RWPE2 (cell line): ENCODE results near the gene INPP5A.

Experiments used
- ATAC-seq: fragments of 200-7000 bp; cut with Tn5 transposase; 3 replicates; pipeline ENCODE4 v1.9.1; 2021; ENCODE audit warnings: low read depth
- DNase-seq: peaks from one replicate; pipeline ENCODE4 v3.0.0-alpha.2; 2020; ENCODE audit warnings: low spot score
- H3K27ac ChIP-seq: fragments of 450-650 bp; 2 replicates; pipeline ENCODE4 v1.5.1; 2017; ENCODE audit warnings: mild to moderate bottlenecking; ENCODE audit not compliant: poor library complexity, severe bottlenecking
- H3K27me3 ChIP-seq: fragments of 250-450 bp; sonication (Bioruptor Pico); 2 replicates; pipeline ENCODE4 v1.5.1; 2021; ENCODE audit warnings: mild to moderate bottlenecking, moderate library complexity; ENCODE audit not compliant: insufficient read depth, poor library complexity, severe bottlenecking
- H3K36me3 ChIP-seq: fragments of 250-450 bp; sonication (Bioruptor Pico); 2 replicates; pipeline ENCODE4 v1.5.1; 2020; ENCODE audit warnings: low read depth, mild to moderate bottlenecking, moderate library complexity
- H3K4me1 ChIP-seq: fragments of 250-450 bp; sonication (Bioruptor Pico); 2 replicates; pipeline ENCODE4 v1.5.1; 2021; ENCODE audit warnings: mild to moderate bottlenecking, moderate library complexity; ENCODE audit not compliant: insufficient read depth, poor library complexity, severe bottlenecking
- H3K4me3 ChIP-seq: fragments of 250-450 bp; sonication (Bioruptor Pico); 2 replicates; pipeline ENCODE4 v1.5.1; 2021; ENCODE audit warnings: mild to moderate bottlenecking, moderate library complexity; ENCODE audit not compliant: severe bottlenecking
- H3K9me3 ChIP-seq: fragments of 250-450 bp; sonication (Bioruptor Pico); 2 replicates; pipeline ENCODE4 v1.5.1; 2021; ENCODE audit warnings: mild to moderate bottlenecking, moderate library complexity; ENCODE audit not compliant: severe bottlenecking
- TF ChIP-seq, protein P1 (sequence below): fragments of 450-650 bp; IDR thresholded peaks from one replicate; pipeline ENCODE4 v1.5.1; 2017; ENCODE audit warnings: mild to moderate bottlenecking, moderate library complexity; ENCODE audit not compliant: poor library complexity, severe bottlenecking

INPP5A gene

DNA sequence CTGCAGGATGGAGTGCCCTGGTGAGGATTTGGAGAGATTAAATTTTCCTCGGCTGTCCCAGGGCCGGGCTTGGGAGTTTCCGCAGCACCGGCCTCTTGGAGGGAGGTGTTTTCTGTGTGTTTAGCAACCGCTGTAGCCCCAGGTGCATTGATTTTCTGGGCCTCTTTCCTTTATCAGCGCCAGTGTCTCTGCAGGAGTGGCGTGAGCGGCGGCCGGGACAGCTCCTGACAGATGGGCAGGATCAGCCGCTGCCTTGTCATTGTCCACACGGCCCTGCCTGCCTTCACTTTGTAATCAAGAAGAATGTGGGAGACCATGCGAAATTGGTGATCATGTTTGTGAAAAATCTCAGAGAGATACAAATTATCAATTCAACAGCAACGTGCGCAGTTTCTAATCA lies 216.0 kb downstream of the INPP5A start:
- TF ChIP-seq, protein P1, sequence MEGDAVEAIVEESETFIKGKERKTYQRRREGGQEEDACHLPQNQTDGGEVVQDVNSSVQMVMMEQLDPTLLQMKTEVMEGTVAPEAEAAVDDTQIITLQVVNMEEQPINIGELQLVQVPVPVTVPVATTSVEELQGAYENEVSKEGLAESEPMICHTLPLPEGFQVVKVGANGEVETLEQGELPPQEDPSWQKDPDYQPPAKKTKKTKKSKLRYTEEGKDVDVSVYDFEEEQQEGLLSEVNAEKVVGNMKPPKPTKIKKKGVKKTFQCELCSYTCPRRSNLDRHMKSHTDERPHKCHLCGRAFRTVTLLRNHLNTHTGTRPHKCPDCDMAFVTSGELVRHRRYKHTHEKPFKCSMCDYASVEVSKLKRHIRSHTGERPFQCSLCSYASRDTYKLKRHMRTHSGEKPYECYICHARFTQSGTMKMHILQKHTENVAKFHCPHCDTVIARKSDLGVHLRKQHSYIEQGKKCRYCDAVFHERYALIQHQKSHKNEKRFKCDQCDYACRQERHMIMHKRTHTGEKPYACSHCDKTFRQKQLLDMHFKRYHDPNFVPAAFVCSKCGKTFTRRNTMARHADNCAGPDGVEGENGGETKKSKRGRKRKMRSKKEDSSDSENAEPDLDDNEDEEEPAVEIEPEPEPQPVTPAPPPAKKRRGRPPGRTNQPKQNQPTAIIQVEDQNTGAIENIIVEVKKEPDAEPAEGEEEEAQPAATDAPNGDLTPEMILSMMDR = no peak
- no peak for ATAC-seq
- Histone ChIP-seq H3K36me3 (no peaks in the 10 kb centered on the region; the same call in 1 of the 2 replicates), H3K9me3 (no peaks in the 10 kb centered on the region), H3K27me3 (no peaks in the 10 kb centered on the region), H3K27ac (no peak overlapping the region), H3K4me1 (no peaks in the 10 kb centered on the region), H3K4me3 (no peak overlapping the region)
- DNase-seq = no peak

DNA sequence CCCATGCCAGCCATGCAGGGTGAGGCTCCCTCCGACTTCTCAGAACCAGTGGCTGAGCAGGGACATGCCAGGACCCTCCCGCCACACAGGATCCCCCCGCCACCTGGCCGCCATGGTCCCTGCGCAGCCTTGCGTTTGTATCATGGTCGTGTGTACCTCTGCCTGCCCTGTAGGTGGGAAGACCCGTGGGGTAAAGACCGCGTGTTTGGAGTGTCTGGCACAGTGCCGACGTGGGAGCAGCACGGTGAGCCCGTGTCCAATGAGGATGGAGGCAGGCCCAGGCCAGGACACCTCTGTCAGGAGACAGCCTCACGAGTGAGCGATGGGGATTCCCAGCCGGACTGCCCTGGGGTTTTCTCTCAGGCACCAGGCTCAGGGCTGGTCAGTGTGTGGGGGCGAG lies 216.5 kb downstream of the INPP5A start:
- DNase-seq (no peak), ATAC-seq (no peak)
- H3K36me3 ChIP-seq = no peaks in the 10 kb centered on the region; the same call in 1 of the 2 replicates
- H3K27me3 ChIP-seq = no peaks in the 10 kb centered on the region
- TF ChIP-seq, protein P1 = no peak
- no peaks in the 10 kb centered on the region for H3K9me3 ChIP-seq
- H3K4me1 ChIP-seq = no peaks in the 10 kb centered on the region
- H3K27ac ChIP-seq = no peak overlapping the region
- H3K4me3 ChIP-seq = no peak overlapping the region

DNA sequence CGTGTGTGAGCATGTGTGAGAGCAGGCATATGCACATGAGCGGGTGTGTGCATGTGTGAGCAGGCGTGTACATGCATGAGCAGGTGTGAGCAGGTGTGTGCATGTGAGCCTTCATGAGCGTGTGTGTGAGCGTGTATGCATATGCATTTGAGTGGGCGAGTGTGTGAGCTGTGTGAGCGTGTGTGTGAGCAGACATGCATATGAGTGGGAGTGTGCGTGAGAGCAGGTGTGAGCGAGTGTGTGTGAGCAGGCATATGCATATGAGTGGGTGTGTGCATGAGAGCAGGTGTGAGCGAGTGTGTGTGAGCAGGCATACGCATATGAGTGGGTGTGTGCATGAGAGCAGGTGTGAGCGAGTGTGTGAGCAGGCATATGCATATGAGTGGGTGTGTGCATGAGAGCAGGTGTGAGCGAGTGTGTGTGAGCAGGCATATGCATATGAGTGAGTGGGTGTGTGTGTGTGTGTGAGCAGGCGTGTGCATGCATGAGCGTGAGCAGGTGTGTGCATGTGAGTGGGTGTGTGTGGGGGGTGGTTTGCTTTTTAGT lies 217.7 kb downstream of the INPP5A start:
- TF ChIP-seq, protein P1 = no peak
- ATAC-seq (no peak), DNase-seq (no peak)
- no peaks in the 10 kb centered on the region; the same call in 1 of the 2 replicates for H3K36me3 ChIP-seq
- H3K27me3 ChIP-seq = no peaks in the 10 kb centered on the region
- H3K27ac ChIP-seq = no peak overlapping the region
- H3K9me3 ChIP-seq = no peaks in the 10 kb centered on the region
- H3K4me3 ChIP-seq = no peak overlapping the region
- no peaks in the 10 kb centered on the region for H3K4me1 ChIP-seq

DNA sequence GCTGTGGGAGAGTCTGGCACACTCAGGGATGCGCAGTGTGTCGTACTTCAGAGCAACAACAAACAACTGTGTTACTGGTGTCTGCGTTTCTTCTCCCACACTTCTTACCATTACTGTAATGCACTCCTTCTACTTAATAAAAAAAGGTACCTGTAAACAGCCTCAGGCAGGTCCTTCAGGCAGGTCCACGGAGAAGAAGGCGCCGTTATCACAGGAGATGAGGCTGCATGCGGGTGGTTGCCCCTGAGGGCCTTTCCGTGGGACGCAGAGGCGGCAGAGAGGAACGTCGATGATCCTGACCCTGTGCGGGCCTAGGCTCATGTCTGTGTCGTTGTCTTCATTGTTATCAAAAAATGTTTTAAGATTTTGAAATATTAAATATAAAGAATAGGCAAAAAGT lies 219.0 kb downstream of the INPP5A start:
- H3K36me3 ChIP-seq = no peaks in the 10 kb centered on the region
- H3K27me3 ChIP-seq = no peaks in the 10 kb centered on the region
- H3K4me1 ChIP-seq = no peaks in the 10 kb centered on the region
- TF ChIP-seq, protein P1 = no peak
- no peak overlapping the region for H3K27ac ChIP-seq
- ATAC-seq (no peak), DNase-seq (no peak)
- no peaks in the 10 kb centered on the region for H3K9me3 ChIP-seq
- H3K4me3 ChIP-seq = no peak overlapping the region

DNA sequence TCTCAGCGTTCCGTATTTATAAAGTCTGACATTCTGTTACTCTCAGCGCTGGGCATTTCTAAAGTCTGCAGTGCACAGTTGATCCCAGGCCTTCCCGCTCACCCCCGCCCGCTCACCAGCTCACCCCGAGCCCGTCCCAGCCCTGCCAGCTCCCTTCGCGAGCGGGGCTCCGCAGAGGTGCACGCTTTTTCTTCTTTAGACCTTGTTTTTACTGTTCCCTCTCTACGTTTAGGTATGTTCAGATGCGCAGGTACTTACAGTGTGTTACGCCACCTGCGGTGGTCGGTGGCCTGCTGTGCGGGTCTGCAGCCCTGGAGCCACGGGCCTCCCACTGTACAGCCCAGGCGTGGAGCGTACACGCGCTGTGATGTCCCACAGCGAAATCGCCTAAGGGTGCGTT lies 219.6 kb downstream of the INPP5A start:
- ATAC-seq = no peak
- H3K36me3 ChIP-seq = no peaks in the 10 kb centered on the region

More for the DNA sequence above, 219.6 kb downstream of the INPP5A start:
- Histone ChIP-seq H3K4me1 (no peaks in the 10 kb centered on the region), H3K9me3 (no peaks in the 10 kb centered on the region), H3K27me3 (no peaks in the 10 kb centered on the region), H3K27ac (no peak overlapping the region), H3K4me3 (no peak overlapping the region)
- TF ChIP-seq, protein P1 = no peak
- DNase-seq = no peak
